GM23338 (cell line): ENCODE data around the gene PAEP.

ENCODE experiments used
- CREB1 ChIP-seq: fragments of 250-450 bp; sonication (Bioruptor Pico); IDR thresholded peaks from 2 replicates; pipeline ENCODE4 v1.5.0; 2020; ENCODE audit warnings: low read depth, mild to moderate bottlenecking, moderate library complexity
- EZH2 ChIP-seq: fragments of 200-600 bp; sonication (generic); IDR thresholded peaks from one replicate; pipeline ENCODE4 v1.8.0; 2017; ENCODE audit warnings: antibody characterized with exemption, mild to moderate bottlenecking, low read depth; ENCODE audit not compliant: unreplicated experiment
- EZH2phosphoT487 ChIP-seq: fragments of 200-600 bp; sonication (generic); IDR thresholded peaks from one replicate; pipeline ENCODE4 v1.8.1; 2018; ENCODE audit warnings: antibody characterized with exemption; ENCODE audit not compliant: unreplicated experiment
- JUNB ChIP-seq: IDR thresholded peaks from one replicate; pipeline ENCODE4 v1.6.1; 2016; ENCODE audit warnings: antibody characterized with exemption; ENCODE audit not compliant: unreplicated experiment
- NANOG ChIP-seq: IDR thresholded peaks from 2 replicates; pipeline ENCODE4 v1.6.1; 2016; ENCODE audit warnings: antibody characterized with exemption, borderline replicate concordance
- POLR2AphosphoS5 ChIP-seq: IDR thresholded peaks from 2 replicates; pipeline ENCODE4 v1.6.1; 2016; ENCODE audit warnings: antibody characterized with exemption, low read depth
- STAT1 ChIP-seq: IDR thresholded peaks from one replicate; pipeline ENCODE4 v1.6.1; 2016; ENCODE audit warnings: antibody characterized with exemption; ENCODE audit not compliant: unreplicated experiment
- ZNF114 ChIP-seq: fragments of 250-450 bp; sonication (Bioruptor Pico); IDR thresholded peaks from 2 replicates; pipeline ENCODE4 v1.5.0; 2020; ENCODE audit warnings: mild to moderate bottlenecking, moderate library complexity
- ZNF331 ChIP-seq: fragments of 250-450 bp; sonication (Bioruptor Pico); IDR thresholded peaks from 2 replicates; pipeline ENCODE4 v1.5.0; 2020; ENCODE audit warnings: low read depth, mild to moderate bottlenecking, moderate library complexity
- TF ChIP-seq, protein P1 (sequence below), 2 experiments: fragments of 200-600 bp in 1 of 2; sonication (generic) in 1 of 2; conservative IDR thresholded peaks; 2 replicates each; pipeline versions ENCODE4 v1.5.1 to v1.6.1; 2016 to 2017; ENCODE audit warnings: antibody characterized with exemption in 2 of 2, low read depth in 2 of 2, mild to moderate bottlenecking in 2 of 2, moderate library complexity in 1 of 2
- TF ChIP-seq, protein P2 (sequence below): IDR thresholded peaks from one replicate; pipeline ENCODE4 v1.6.1; 2018; ENCODE audit warnings: antibody characterized with exemption; ENCODE audit not compliant: unreplicated experiment
- TF ChIP-seq, protein P3 (sequence below): IDR thresholded peaks from 2 replicates; pipeline ENCODE4 v1.6.1; 2016; ENCODE audit warnings: antibody characterized with exemption

- TF ChIP-seq, protein P1, sequence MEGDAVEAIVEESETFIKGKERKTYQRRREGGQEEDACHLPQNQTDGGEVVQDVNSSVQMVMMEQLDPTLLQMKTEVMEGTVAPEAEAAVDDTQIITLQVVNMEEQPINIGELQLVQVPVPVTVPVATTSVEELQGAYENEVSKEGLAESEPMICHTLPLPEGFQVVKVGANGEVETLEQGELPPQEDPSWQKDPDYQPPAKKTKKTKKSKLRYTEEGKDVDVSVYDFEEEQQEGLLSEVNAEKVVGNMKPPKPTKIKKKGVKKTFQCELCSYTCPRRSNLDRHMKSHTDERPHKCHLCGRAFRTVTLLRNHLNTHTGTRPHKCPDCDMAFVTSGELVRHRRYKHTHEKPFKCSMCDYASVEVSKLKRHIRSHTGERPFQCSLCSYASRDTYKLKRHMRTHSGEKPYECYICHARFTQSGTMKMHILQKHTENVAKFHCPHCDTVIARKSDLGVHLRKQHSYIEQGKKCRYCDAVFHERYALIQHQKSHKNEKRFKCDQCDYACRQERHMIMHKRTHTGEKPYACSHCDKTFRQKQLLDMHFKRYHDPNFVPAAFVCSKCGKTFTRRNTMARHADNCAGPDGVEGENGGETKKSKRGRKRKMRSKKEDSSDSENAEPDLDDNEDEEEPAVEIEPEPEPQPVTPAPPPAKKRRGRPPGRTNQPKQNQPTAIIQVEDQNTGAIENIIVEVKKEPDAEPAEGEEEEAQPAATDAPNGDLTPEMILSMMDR (conservative IDR thresholded peaks at IDR 0.05; ENCODE audit: low read depth in 2 of 2), result no peak
- TF ChIP-seq EZH2phosphoT487 (no peak), POLR2AphosphoS5 (no peak), EZH2 (no peak), CREB1 (no peak), ZNF331 (CRISPR knock-in tag) (no peak), JUNB (no peak), NANOG (no peak), STAT1 (no peak), ZNF114 (CRISPR knock-in tag) (no peak)
- TF ChIP-seq, protein P2, sequence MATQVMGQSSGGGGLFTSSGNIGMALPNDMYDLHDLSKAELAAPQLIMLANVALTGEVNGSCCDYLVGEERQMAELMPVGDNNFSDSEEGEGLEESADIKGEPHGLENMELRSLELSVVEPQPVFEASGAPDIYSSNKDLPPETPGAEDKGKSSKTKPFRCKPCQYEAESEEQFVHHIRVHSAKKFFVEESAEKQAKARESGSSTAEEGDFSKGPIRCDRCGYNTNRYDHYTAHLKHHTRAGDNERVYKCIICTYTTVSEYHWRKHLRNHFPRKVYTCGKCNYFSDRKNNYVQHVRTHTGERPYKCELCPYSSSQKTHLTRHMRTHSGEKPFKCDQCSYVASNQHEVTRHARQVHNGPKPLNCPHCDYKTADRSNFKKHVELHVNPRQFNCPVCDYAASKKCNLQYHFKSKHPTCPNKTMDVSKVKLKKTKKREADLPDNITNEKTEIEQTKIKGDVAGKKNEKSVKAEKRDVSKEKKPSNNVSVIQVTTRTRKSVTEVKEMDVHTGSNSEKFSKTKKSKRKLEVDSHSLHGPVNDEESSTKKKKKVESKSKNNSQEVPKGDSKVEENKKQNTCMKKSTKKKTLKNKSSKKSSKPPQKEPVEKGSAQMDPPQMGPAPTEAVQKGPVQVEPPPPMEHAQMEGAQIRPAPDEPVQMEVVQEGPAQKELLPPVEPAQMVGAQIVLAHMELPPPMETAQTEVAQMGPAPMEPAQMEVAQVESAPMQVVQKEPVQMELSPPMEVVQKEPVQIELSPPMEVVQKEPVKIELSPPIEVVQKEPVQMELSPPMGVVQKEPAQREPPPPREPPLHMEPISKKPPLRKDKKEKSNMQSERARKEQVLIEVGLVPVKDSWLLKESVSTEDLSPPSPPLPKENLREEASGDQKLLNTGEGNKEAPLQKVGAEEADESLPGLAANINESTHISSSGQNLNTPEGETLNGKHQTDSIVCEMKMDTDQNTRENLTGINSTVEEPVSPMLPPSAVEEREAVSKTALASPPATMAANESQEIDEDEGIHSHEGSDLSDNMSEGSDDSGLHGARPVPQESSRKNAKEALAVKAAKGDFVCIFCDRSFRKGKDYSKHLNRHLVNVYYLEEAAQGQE, result no peak
- TF ChIP-seq, protein P3, sequence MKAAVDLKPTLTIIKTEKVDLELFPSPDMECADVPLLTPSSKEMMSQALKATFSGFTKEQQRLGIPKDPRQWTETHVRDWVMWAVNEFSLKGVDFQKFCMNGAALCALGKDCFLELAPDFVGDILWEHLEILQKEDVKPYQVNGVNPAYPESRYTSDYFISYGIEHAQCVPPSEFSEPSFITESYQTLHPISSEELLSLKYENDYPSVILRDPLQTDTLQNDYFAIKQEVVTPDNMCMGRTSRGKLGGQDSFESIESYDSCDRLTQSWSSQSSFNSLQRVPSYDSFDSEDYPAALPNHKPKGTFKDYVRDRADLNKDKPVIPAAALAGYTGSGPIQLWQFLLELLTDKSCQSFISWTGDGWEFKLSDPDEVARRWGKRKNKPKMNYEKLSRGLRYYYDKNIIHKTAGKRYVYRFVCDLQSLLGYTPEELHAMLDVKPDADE, result no peak
Observed at GRCh38 chr9:135579356-135579755, 17.8 kb downstream of the PAEP start.
